BJ (cell line): Measurements from ENCODE around the gene MAMLD1. TPM values are rescaled to one million over a fixed set of nuclear protein-coding genes. Genes with fewer than 3 reads are reported as not detected.

Experiments
- CTCF ChIA-PET: fragments of 350-600 bp; formaldehyde crosslinking; extraction: SDS; loops from one replicate; lab custom pipeline; 2021; ENCODE audit warnings: antibody characterized with exemption, inconsistent platforms; lab: Yijun Ruan, JAX
- POLR2A ChIA-PET: fragments of 300-600 bp; sonication (Branson Sonifier 250); formaldehyde crosslinking; extraction: SDS; loops from one replicate; lab custom pipeline; 2021; ENCODE audit warnings: antibody characterized with exemption; lab: Charles Lee
- DNase-seq: peaks from one replicate; pipeline ENCODE4 v3.0.0-alpha.2; 2011; ENCODE audit warnings: low read depth
- H3K27me3 ChIP-seq: 2 replicates; pipeline ENCODE4 v1.6.0; 2011; ENCODE audit warnings: low read length; ENCODE audit not compliant: control insufficient read depth, insufficient read depth
- H3K36me3 ChIP-seq: 2 replicates; pipeline ENCODE4 v1.5.1; 2011; ENCODE audit warnings: low read length; ENCODE audit not compliant: control insufficient read depth, insufficient read depth
- H3K4me3 ChIP-seq: 2 replicates; pipeline ENCODE4 v1.5.1; 2011; ENCODE audit warnings: low read depth, mild to moderate bottlenecking, control low read depth, low read length
- polyA plus RNA-seq: library from polyadenylated mRNA; depleted of rRNA; stranded (reverse); fragments of >200 nt; gene quantifications from 2 replicates; pipeline ENCODE4 v1.2.3, GENCODE V29; 2011
- TF ChIP-seq, protein P1 (sequence below): IDR thresholded peaks from 2 replicates; pipeline ENCODE4 v1.5.1; 2011; ENCODE audit warnings: low read depth, mild to moderate bottlenecking, control low read depth, inconsistent platforms, low read length, moderate library complexity; ENCODE audit not compliant: insufficient read depth

MAMLD1 gene
- polyA plus RNA-seq, 1 experiment = 3.9 TPM

DNA sequence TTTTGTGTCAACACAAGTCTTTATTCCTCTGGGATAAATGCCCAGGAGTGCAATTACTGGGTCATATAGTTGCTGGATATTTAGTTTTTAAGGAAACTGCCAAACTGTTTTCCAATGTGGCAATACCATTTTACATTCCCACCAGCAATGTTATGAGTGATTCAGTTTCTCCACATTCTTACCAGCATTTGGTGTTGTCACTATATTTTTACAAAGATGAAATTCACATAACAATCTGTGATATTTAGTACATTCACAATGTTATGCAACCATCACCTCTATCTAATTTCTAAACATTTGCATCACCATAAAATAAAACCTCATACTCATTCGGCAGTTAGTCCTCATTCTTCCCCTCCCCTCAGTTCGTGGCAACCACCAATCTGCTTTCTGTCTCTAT is 75.0 kb downstream of the MAMLD1 start:
- CTCF ChIA-PET = no interaction called here
- TF ChIP-seq, protein P1, sequence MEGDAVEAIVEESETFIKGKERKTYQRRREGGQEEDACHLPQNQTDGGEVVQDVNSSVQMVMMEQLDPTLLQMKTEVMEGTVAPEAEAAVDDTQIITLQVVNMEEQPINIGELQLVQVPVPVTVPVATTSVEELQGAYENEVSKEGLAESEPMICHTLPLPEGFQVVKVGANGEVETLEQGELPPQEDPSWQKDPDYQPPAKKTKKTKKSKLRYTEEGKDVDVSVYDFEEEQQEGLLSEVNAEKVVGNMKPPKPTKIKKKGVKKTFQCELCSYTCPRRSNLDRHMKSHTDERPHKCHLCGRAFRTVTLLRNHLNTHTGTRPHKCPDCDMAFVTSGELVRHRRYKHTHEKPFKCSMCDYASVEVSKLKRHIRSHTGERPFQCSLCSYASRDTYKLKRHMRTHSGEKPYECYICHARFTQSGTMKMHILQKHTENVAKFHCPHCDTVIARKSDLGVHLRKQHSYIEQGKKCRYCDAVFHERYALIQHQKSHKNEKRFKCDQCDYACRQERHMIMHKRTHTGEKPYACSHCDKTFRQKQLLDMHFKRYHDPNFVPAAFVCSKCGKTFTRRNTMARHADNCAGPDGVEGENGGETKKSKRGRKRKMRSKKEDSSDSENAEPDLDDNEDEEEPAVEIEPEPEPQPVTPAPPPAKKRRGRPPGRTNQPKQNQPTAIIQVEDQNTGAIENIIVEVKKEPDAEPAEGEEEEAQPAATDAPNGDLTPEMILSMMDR = no peak

DNA sequence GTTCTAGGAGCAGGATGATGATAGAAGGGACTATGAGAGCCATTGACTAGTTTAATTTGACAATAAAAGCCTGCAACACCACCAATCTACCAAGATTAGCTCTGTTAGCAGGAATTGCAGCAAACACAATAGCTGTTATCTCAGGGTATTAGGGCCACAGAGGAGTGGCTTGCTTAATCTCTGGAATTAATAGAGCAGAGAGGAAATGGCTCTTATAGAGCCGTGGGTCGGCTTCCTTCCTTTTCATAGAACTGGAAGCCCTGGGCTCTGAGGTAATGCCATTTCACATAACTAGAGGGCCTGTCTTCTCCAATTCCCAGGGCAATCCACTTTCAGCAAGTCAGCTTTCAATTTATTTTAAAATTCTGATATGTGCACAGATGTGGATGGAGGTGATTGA is 83.0 kb downstream of the MAMLD1 start:
- ChIA-PET CTCF (interaction anchor here (0.9 kb wide), 1 partner anchor 20 kb away, joined by 3 read pairs; no protein-coding TSS in a partner anchor), POLR2A (no interaction called here)
- Histone ChIP-seq H3K27me3 (no peaks in the 10 kb centered on the region), H3K4me3 (no peak overlapping the region), H3K36me3 (no peaks in the 10 kb centered on the region)
- DNase-seq = no peak
- TF ChIP-seq, protein P1 = no peak

More for the DNA sequence above, 75.0 kb downstream of the MAMLD1 start:
- H3K27me3 ChIP-seq = no peaks in the 10 kb centered on the region
- POLR2A ChIA-PET = no interaction called here
- H3K4me3 ChIP-seq = no peak overlapping the region
- no peaks in the 10 kb centered on the region for H3K36me3 ChIP-seq
- DNase-seq = no peak

DNA sequence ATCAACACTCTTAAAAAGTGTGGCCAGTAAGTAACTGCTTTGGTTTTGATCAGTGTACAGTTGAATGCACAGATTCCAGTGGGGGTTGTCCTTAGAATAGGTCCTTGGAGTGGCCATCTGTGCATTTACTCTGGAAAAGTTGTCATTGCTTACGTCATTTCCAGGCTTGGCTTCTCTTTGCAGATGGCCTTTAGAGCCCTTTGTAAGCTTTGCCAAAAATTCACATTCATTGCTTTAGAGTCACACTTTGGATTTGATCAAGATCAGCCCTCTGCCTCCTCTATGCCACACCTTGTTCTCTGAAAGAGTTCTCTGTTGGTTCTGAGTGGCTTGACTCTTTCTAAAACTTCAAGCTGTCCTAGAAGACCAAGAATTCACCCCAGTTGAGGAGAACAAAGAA is 83.9 kb downstream of the MAMLD1 start:
- POLR2A ChIA-PET = no interaction called here
- H3K27me3 ChIP-seq = no peaks in the 10 kb centered on the region
- no peaks in the 10 kb centered on the region for H3K36me3 ChIP-seq
- TF ChIP-seq, protein P1 = no peak
- DNase-seq = no peak
- CTCF ChIA-PET = no interaction called here
- no peak overlapping the region for H3K4me3 ChIP-seq

DNA sequence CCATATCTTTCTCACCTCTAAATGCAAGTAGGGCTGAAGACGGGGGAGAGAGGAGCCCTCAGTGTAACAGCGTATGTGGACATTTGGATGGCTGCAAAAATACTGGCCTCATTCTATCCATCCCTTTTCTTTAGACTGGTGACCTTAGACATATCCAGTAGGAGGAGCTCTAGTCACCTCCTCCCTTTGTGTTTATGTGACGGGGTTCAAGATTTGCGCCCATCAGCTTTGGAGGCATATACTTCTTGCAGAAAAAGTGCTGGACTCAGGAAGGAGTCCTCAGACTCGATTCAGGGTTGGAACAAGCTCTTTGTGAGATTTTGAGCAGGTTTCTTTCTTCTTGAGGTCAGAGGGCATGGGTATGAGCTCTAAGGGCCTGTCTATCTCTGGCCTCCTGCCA is 86.2 kb downstream of the MAMLD1 start:
- DNase-seq = no peak
- no peaks in the 10 kb centered on the region for H3K36me3 ChIP-seq
- no peaks in the 10 kb centered on the region for H3K27me3 ChIP-seq
- TF ChIP-seq, protein P1 = no peak
- POLR2A ChIA-PET = no interaction called here
- no peak overlapping the region for H3K4me3 ChIP-seq
- CTCF ChIA-PET = interaction anchor here (0.7 kb wide), 1 partner anchor 16 kb away, joined by 3 read pairs; no protein-coding TSS in a partner anchor

DNA sequence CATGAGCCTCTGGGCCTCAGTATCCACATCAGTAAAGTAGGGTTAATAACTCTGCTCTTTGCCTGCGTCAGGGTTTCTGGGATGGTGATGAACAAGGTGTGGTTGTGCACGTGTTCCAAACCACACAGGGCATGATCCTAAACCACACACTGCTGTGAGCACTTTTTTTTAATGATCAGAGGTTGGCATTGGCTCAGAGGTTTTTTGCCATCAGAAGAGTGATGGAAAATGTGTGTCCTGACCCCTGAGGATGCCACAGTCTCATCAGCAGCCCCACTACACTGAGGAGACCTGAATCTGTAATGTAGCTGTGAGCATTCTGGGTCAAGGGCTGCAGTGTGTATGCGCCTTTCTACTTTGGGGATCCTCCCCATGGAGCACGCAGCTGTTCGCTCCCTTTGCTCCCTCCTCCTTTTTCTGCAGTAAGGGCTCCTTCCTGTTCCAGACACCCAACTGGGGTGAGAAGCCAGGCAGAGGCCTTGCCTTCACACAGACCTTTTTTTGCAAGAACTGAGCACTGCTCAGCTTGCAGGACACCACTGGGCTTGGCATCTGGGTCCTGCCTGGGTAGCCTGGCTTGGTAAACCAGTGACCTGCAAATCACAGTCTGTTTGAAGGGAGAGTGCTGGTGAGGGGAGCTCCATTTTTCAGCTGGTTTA is 87.5 kb downstream of the MAMLD1 start:
- no peak for DNase-seq
- CTCF ChIA-PET = no interaction called here

More for the DNA sequence above, 87.5 kb downstream of the MAMLD1 start:
- TF ChIP-seq, protein P1 = no peak
- POLR2A ChIA-PET = no interaction called here
- Histone ChIP-seq H3K27me3 (no peaks in the 10 kb centered on the region), H3K4me3 (no peak overlapping the region), H3K36me3 (peaks cover 1% of the 10 kb centered on the region; the same call in 1 of the 2 replicates)
